B cell (primary cell): Measurements from ENCODE around the gene FBN2. TPM values are rescaled to one million over a fixed set of nuclear protein-coding genes. Genes with fewer than 3 reads are reported as not detected.

ENCODE experiments used
- ATAC-seq: fragments of 200-7000 bp; cut with Tn5 transposase; one replicate; pipeline ENCODE4 v1.10.0; 2021; ENCODE audit warnings: low read depth, mild to moderate bottlenecking, moderate number of reproducible peaks, moderate library complexity
- CTCF ChIA-PET: fragments of 350-600 bp; sonication (Branson Sonifier 250); formaldehyde crosslinking; loops from one replicate; lab custom pipeline; 2021; ENCODE audit warnings: antibody characterized with exemption, inconsistent platforms; lab: Charles Lee
- POLR2A ChIA-PET: fragments of 350-600 bp; sonication (Branson Sonifier 250); formaldehyde crosslinking; loops from one replicate; lab custom pipeline; 2021; ENCODE audit warnings: antibody characterized with exemption; lab: Charles Lee
- DNase-seq: peaks from one replicate; pipeline ENCODE4 v3.0.0; 2013
- H2AFZ ChIP-seq: 2 replicates; pipeline ENCODE4 v1.6.1; 2012; ENCODE audit warnings: mild to moderate bottlenecking, low read depth, low read length; ENCODE audit not compliant: insufficient read depth, poor library complexity, severe bottlenecking
- H3K27ac ChIP-seq, 2 donors: 1 replicate in 1 of 2; 2 replicates in 1 of 2; pipeline ENCODE4 v1.5.1; 2012 to 2013; ENCODE audit warnings: low read length in 2 of 2, mild to moderate bottlenecking in 2 of 2, moderate library complexity in 1 of 2
- H3K27me3 ChIP-seq, 4 experiments: fragments of 200-600 bp in 1 of 4; sonication (generic) in 1 of 4; replicated peaks in 1 of 4; 1 replicate in 2 of 4; 2 replicates in 2 of 4; pipeline versions ENCODE4 v1.6.1 to v1.7.0; 2013 to 2016; ENCODE audit warnings: low read length in 3 of 4, mild to moderate bottlenecking in 2 of 4, mixed read lengths in 1 of 4, moderate library complexity in 1 of 4; ENCODE audit not compliant: insufficient read depth in 4 of 4, control insufficient read depth in 3 of 4; ENCODE audit errors: control extremely low read depth in 1 of 4
- H3K36me3 ChIP-seq, 2 experiments: replicated peaks in 1 of 2; 1 replicate in 1 of 2; 2 replicates in 1 of 2; pipeline versions ENCODE4 v1.6.1 to v1.7.1; 2013; ENCODE audit warnings: low read length in 1 of 2; ENCODE audit not compliant: insufficient read depth in 2 of 2, control insufficient read depth in 1 of 2; ENCODE audit errors: control extremely low read depth in 1 of 2, extremely low read depth in 1 of 2
- H3K4me1 ChIP-seq, 2 donors: fragments of 200-600 bp in 1 of 2; sonication (generic) in 1 of 2; 1 replicate in 1 of 2; 2 replicates in 1 of 2; pipeline versions ENCODE4 v1.5.1 to v1.6.1; 2013 to 2017; ENCODE audit warnings: low read length in 2 of 2; ENCODE audit not compliant: control insufficient read depth in 2 of 2, insufficient read depth in 2 of 2
- H3K4me2 ChIP-seq: replicated peaks from 2 replicates; pipeline ENCODE3; 2012; ENCODE audit warnings: mild to moderate bottlenecking, low read depth, low read length; ENCODE audit not compliant: poor library complexity, severe bottlenecking
- H3K4me3 ChIP-seq, 5 experiments: fragments of 200-600 bp in 1 of 5; sonication (generic) in 1 of 5; 1 replicate in 3 of 5; 2 replicates in 2 of 5; pipeline versions ENCODE4 v1.5.1 to v1.7.0; 2011 to 2016; ENCODE audit warnings: low read length in 4 of 5, mild to moderate bottlenecking in 4 of 5, low read depth in 2 of 5, control low read depth in 1 of 5, moderate library complexity in 1 of 5; ENCODE audit not compliant: insufficient read depth in 1 of 5; ENCODE audit errors: control extremely low read depth in 1 of 5, extremely low read depth in 1 of 5
- H3K79me2 ChIP-seq: fragments of 200-600 bp; sonication (generic); one replicate; pipeline ENCODE4 v1.6.0; 2016; ENCODE audit warnings: low read length; ENCODE audit not compliant: control insufficient read depth, insufficient read depth
- H3K9ac ChIP-seq: fragments of 200-600 bp; sonication (generic); 2 replicates; pipeline ENCODE4 v1.6.1; 2017; ENCODE audit warnings: mild to moderate bottlenecking, low read length, moderate library complexity
- H3K9me3 ChIP-seq, 3 donors: one replicate each; pipeline versions ENCODE4 v1.6.1 to v1.7.1; 2013; ENCODE audit warnings: low read length in 2 of 3; ENCODE audit not compliant: control insufficient read depth in 2 of 3, insufficient read depth in 1 of 3; ENCODE audit errors: control extremely low read depth in 1 of 3
- H4K20me1 ChIP-seq: 2 replicates; pipeline ENCODE4 v1.6.0; 2012; ENCODE audit warnings: mild to moderate bottlenecking, low read length; ENCODE audit not compliant: insufficient read depth, control insufficient read depth, poor library complexity, severe bottlenecking
- H3K27ac Mint-ChIP-seq: one replicate; pipeline ENCODE4 v1.8.0; 2021; ENCODE audit warnings: mixed read lengths
- H3K27me3 Mint-ChIP-seq: one replicate; pipeline ENCODE4 v1.8.0; 2021; ENCODE audit warnings: mixed read lengths
- H3K4me1 Mint-ChIP-seq: one replicate; pipeline ENCODE4 v1.8.0; 2021; ENCODE audit warnings: mixed read lengths
- H3K4me3 Mint-ChIP-seq: one replicate; pipeline ENCODE4 v1.8.0; 2021; ENCODE audit warnings: mixed read lengths
- H3K9me3 Mint-ChIP-seq: one replicate; pipeline ENCODE4 v1.8.0; 2022; ENCODE audit warnings: mixed read lengths; ENCODE audit not compliant: insufficient read depth
- EZH2 ChIP-seq: IDR thresholded peaks from 2 replicates; pipeline ENCODE4 v1.6.1; 2012; ENCODE audit warnings: borderline replicate concordance, low read depth, mild to moderate bottlenecking, moderate library complexity, low read length; ENCODE audit not compliant: insufficient read depth, poor library complexity, severe bottlenecking
- WGBS: methylation state at CpG from one replicate; pipeline ENCODE4 v1.1.5; 2013; ENCODE audit warnings: missing lambda C conversion rate; ENCODE audit not compliant: insufficient coverage; 5-methylcytosine and 5-hydroxymethylcytosine counted together
- intact Hi-C: fragments of 100-400 bp; cut with micrococcal nuclease; formaldehyde crosslinking; loops from one replicate; pipeline ENCODE4 v1.10.0; 2022
- polyA plus RNA-seq: library from polyadenylated mRNA; depleted of rRNA; stranded (reverse); fragments of >200 nt; gene quantifications from 2 replicates; pipeline ENCODE4 v1.2.3, GENCODE V29; 2012
- total RNA-seq, 2 donors: library from RNA; stranded (reverse); fragments of 120-200 nt in 1 of 2; gene quantifications; 1 replicate in 1 of 2; 2 replicates in 1 of 2; pipeline versions ENCODE4 v1.2.3 to v1.2.4, GENCODE V29; 2013 to 2022
- TF ChIP-seq, protein P1 (sequence below): fragments of 200-600 bp; IDR thresholded peaks from one replicate; pipeline ENCODE4 v1.8.0; 2022; ENCODE audit warnings: antibody characterized with exemption, mild to moderate bottlenecking

The FBN2 gene
- total and polyA plus RNA-seq, 2 donors (not counting 1 experiment from before 2014, with no cell fraction given): 0.03 TPM; not detected in 1

- ATAC-seq: no peak
- H3K9ac ChIP-seq: no peak overlapping the region
- Mint-ChIP-seq H3K27ac (no peak overlapping the region), H3K9me3 (no peaks in the 10 kb centered on the region), H3K4me3 (no peak overlapping the region), H3K27me3 (no peaks in the 10 kb centered on the region), H3K4me1 (no peaks in the 10 kb centered on the region)
- no peak overlapping the region for H3K4me2 ChIP-seq
- ChIA-PET POLR2A (no interaction called here), CTCF (no interaction called here)
- no peaks in the 10 kb centered on the region for H3K36me3 ChIP-seq
- no peak overlapping the region for H3K27ac ChIP-seq
- WGBS: no CpG with 5 or more reads among the region's 1 CpG
- no peaks in the 10 kb centered on the region for H3K4me1 ChIP-seq
- no peak overlapping the region for H3K4me3 ChIP-seq
- peaks cover 0 to 1% (median 0%) of the 10 kb centered on the region in 3 donors for H3K9me3 ChIP-seq
- intact Hi-C loops: no loop called here
- H2AFZ ChIP-seq: no peak overlapping the region
- H3K79me2 ChIP-seq: no peaks in the 10 kb centered on the region
- TF ChIP-seq, protein P1, sequence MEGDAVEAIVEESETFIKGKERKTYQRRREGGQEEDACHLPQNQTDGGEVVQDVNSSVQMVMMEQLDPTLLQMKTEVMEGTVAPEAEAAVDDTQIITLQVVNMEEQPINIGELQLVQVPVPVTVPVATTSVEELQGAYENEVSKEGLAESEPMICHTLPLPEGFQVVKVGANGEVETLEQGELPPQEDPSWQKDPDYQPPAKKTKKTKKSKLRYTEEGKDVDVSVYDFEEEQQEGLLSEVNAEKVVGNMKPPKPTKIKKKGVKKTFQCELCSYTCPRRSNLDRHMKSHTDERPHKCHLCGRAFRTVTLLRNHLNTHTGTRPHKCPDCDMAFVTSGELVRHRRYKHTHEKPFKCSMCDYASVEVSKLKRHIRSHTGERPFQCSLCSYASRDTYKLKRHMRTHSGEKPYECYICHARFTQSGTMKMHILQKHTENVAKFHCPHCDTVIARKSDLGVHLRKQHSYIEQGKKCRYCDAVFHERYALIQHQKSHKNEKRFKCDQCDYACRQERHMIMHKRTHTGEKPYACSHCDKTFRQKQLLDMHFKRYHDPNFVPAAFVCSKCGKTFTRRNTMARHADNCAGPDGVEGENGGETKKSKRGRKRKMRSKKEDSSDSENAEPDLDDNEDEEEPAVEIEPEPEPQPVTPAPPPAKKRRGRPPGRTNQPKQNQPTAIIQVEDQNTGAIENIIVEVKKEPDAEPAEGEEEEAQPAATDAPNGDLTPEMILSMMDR: no peak
- H3K27me3 ChIP-seq: no peaks in the 10 kb centered on the region
- H4K20me1 ChIP-seq: no peaks in the 10 kb centered on the region
- DNase-seq: no peak
These were observed 47.3 kb downstream of the FBN2 start for GRCh38 chr5:128490761-128491160.

DNA sequence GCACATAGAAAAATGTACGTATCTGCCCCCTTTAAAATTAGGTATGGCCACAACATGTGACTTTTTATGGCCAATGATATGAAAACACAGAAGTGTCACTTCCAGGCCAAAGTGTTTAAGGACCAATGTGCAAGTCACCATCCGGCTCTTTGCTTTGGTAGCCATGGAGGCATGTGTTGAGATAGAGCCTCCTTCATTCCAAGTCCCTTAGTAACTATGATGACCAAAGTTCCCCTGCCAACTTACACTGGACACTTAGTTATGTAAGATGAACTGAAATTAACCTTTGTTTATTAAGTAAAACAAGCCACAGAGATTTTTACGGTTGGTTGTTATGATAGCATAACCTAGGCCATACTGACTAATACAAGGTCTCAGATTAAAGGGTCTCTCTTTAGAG is 51.0 kb downstream of the FBN2 start:
- intact Hi-C loops: no loop called here
- no peak overlapping the region for H3K4me3 ChIP-seq
- no peak overlapping the region for H3K27ac ChIP-seq
- no peaks in the 10 kb centered on the region for H3K9me3 ChIP-seq
- H2AFZ ChIP-seq: no peak overlapping the region
- Mint-ChIP-seq H3K4me3 (no peak overlapping the region), H3K27me3 (no peaks in the 10 kb centered on the region), H3K9me3 (no peaks in the 10 kb centered on the region), H3K27ac (no peak overlapping the region), H3K4me1 (no peaks in the 10 kb centered on the region)
- H4K20me1 ChIP-seq: no peaks in the 10 kb centered on the region
- DNase-seq: no peak
- H3K4me2 ChIP-seq: no peak overlapping the region
- 90% methylated on average over 2 of the region's 3 CpGs for WGBS
- no peaks in the 10 kb centered on the region for H3K79me2 ChIP-seq
- no peak for TF ChIP-seq EZH2
- TF ChIP-seq, protein P1: no peak
- H3K27me3 ChIP-seq: no peaks in the 10 kb centered on the region
- no peak overlapping the region for H3K9ac ChIP-seq
- H3K36me3 ChIP-seq: no peaks in the 10 kb centered on the region
- ChIA-PET CTCF (no interaction called here), POLR2A (no interaction called here)
- no peak for ATAC-seq
- no peaks in the 10 kb centered on the region for H3K4me1 ChIP-seq
